Measurements from ENCODE around the gene CST8.
"Not testable (repeated sequence)": the region's sequence is repeated elsewhere in the genome, so short reads cannot be mapped to it uniquely, and the experiment has no call there.

The CST8 gene, protein sequence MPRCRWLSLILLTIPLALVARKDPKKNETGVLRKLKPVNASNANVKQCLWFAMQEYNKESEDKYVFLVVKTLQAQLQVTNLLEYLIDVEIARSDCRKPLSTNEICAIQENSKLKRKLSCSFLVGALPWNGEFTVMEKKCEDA

DNA sequence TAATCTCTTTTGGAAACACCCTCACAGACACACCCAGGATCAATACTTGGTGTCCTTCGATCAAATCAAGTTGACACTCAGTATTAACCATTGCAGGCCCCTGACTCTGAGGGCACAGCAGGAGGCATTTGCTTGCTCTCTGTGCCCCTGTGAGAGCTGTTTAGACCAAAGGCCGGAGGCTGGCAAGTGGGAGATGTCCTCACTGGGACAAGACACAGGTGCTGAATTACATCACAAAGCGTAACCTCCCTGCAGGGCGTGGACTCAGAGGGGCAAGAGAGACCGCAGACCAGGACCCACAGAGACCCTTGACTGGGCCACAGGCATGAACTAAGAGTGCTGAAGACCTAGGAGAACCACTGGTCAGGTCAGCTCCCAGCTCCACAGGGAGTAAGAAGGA, at the start of gene CST8:
Gene CST8, plus strand, starts transcription at position 301 of the 400 bp plus-strand sequence. CDS start 551 bp downstream, outside the sequence.
- DNase-seq (ENCODE audit: low read depth), result no peak

GRCh38 chr20:23441850-23442313, 49.0 kb upstream of the CST8 start:
- DNase-seq (ENCODE audit: low read depth), result peak; percentile 45

DNA sequence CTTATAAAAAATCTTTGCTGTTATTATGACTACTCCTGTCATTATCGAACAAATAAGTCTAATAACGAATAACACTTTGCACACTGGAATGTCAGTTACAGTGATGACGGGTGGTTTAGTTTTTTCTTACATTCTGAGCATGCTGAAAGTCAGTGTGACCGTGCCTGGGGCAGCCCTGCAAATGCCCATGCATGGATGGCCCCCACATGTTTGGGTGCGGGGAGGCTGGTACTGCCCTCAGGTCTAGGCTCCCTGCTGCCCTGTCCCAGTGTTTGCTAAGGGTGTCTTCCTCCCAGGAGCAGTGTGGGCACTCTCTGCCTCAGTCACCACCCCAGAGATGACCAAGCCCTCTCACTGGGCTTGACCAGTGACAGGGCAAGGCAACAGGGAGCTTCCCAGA, 48.5 kb upstream of the CST8 start:
- DNase-seq (ENCODE audit: low read depth), result no peak

DNA sequence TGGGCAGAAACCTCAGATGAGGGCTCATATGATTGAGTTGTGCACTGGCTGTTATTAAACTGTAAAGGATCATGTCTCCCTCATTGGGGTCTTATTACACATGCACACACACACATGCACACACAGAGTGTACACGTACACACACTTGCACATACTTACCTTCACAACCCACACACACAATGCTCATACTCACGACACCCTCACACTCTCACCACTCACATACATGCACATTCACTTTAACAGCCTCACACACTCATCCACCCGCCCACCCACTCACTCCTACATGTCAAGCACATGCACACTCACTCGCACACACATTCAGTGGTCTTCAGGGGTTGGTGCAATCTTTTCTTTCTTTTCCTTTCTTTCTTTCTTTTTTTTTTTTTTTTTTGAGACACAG, 46.1 kb upstream of the CST8 start:
- DNase-seq (ENCODE audit: low read depth), result no peak

GRCh38 chr20:23445596-23446217, 45.2 kb upstream of the CST8 start:
- DNase-seq (ENCODE audit: low read depth), result no peak

- DNase-seq (ENCODE audit: low read depth), result no peak
Observed at GRCh38 chr20:23446505-23446904, 44.4 kb upstream of the CST8 start.

DNA sequence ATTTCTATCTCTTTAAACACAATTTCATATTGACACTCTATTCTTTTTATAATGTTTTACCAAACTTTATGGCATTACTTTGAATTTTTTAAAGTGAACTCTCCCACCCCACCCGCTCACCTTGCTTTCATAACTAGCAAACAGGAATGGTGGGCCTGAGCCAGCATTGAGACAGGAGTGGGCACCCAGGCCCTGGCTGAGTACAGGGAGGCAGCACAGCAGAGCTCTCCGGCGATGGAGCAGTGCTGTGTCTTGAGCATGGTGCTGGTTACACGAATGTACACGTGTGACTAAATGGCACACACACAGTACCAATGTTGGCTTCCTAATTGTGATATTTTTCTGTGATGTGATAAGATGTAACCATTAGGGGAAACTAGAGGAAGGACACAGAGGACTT, 42.8 kb upstream of the CST8 start:
- no peak for DNase-seq (ENCODE audit: low read depth)

- DNase-seq (ENCODE audit: low read depth), result no peak
Observed at GRCh38 chr20:23449421-23449820, 41.5 kb upstream of the CST8 start.

- no peak for DNase-seq (ENCODE audit: low read depth)
Observed at GRCh38 chr20:23450877-23451276, 40.0 kb upstream of the CST8 start.

DNA sequence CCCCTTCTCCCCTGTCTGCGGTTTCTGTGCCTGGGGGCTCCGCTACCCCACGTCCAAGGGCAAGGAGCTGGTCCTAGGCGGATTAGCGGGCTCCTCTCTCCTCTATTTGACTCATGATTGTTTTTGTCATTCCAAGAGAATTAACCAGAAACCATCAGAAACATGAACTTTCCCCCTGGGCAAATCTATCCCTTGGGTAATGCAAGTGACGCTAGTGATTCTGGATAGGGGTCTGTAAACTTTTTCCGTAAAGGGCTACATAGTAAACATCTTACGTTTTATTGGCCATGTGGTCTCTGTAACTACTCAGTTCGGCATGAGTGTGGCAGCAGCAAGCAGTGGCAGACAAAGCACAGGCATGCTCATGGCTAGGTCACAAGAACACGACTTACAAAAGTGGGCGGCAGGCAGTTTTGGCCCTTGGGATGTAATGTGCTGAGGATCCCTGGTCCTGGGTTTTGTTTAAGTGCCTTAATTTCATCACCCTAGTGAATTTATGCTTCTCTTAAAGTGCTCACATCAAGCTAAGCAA, 38.9 kb upstream of the CST8 start:
- no peak for DNase-seq (ENCODE audit: low read depth)

- no peak for DNase-seq (ENCODE audit: low read depth)
Observed at GRCh38 chr20:23452776-23453175, 38.1 kb upstream of the CST8 start, which contains the start of gene CST11. CST11 (minus strand) TSS chr20:23452876; CDS start chr20:23452811, 65 bp downstream.

DNA sequence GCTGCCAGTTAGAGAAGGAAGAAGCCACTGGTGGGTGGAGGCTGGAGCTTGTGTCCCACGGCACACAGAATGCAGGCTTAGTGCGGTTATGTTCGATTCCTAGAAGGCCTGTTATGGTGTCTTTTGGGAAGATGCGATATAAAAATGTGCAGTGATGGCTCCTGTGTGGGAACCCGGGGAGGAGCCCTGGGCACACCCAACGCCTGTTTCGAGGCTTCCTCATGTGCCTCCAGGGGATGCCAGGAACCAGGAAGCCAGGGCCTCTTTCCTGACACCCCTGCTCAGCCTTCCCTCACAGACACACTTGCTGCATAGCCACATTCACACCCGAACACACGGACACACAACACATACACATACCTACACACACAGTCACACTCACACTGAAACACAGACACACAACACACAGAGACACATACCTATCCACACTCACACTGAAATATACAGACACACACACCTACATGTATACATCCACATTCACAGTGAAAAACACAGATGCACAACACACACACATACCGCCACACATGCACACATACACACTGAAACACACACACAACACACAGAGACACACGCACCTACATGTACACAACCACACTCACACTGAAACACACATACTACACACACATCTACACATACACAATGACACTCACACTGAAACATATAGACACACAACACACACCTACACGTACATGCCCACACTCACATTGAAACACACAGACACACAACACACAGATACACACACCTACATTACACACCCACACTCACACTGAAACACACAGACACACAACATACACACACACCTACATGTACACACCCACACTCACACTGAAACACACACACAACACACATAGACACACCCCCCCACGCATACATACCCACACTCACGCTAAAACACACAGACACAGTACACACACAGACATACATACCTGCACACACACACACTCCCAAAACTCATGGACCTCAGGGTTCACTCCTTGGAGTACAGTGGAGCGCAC, 37.1 kb upstream of the CST8 start:
- DNase-seq (ENCODE audit: low read depth), result no peak

- DNase-seq (ENCODE audit: low read depth), result no peak
Observed at GRCh38 chr20:23454816-23455215, 36.1 kb upstream of the CST8 start.

GRCh38 chr20:23455639-23456038, 35.3 kb upstream of the CST8 start:
- no peak for DNase-seq (ENCODE audit: low read depth)

- no peak for DNase-seq (ENCODE audit: low read depth)
Observed at GRCh38 chr20:23456409-23456808, 34.5 kb upstream of the CST8 start.

GRCh38 chr20:23456873-23457272, 34.0 kb upstream of the CST8 start:
- DNase-seq (ENCODE audit: low read depth), result no peak

DNA sequence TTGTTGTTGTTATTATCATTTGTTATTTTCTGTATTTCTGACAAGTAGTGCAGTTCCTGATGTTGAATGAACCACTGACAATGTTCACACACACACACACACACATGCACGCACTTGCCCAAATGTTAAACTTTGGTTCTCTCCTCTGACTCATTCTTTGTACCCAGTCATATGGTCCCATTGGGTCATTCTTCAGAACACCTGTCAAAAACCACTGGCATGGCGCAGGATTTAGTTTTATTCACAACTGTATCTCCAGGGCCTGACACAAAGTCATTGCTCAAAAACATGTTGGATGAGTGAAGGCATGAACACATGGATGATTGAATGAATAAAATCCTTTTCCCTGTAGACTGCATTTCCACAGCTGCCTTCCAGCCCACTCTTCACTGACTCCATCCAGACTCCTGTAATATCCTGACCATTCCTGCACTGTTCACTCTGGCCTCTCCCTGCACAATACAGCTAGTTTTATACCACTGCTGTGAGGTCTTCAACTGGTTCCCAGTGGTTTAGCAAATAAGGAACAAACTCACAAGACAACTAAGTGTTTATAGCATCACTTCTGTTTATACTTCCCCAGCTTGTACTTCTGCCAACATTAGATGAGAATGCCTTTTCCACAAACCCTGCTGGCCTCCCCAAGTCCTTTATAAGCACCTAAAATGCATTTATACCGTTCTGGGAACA, 31.3 kb upstream of the CST8 start:
- no peak for DNase-seq (ENCODE audit: low read depth)

- no peak for DNase-seq (ENCODE audit: low read depth)
Observed at GRCh38 chr20:23461180-23461579, 29.7 kb upstream of the CST8 start.

GRCh38 chr20:23466961-23467360, 24.0 kb upstream of the CST8 start:
- not testable (repeated sequence) for DNase-seq (ENCODE audit: low read depth)

DNA sequence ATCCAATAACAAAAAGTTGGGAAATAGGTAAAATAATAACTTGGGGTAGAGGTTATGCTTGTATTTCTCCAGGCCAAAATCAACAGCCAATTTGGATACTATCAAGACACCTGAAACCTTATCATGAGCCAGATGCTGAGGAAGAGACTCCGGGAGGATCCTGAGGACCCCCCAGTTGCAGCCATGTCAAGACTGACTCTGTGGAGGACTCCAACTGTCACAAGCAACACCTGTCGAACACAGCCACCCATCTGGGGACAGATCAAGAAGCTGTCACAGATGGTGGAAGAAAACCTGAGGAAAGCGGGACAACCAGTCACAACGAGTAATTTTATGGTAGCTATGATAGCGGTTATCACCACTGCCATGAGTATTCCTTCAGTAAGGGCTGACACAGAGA, 18.6 kb upstream of the CST8 start:
- not testable (repeated sequence) for DNase-seq (ENCODE audit: low read depth)

GRCh38 chr20:23473293-23473692, 17.6 kb upstream of the CST8 start:
- DNase-seq (ENCODE audit: low read depth), result not testable (repeated sequence)

GRCh38 chr20:23475395-23475794, 15.5 kb upstream of the CST8 start:
- no peak for DNase-seq (ENCODE audit: low read depth)
